Measurements from ENCODE around the gene SPTBN1. TPM values are rescaled to one million over a fixed set of nuclear protein-coding genes. Genes with fewer than 3 reads are reported as not detected.

Gene SPTBN1
- total and polyA plus RNA-seq, 2 of the 13 experiments (the other 11 are each of a cell fraction or from before 2014, with no cell fraction given), result 123 to 299 TPM

GRCh38 chr2:54416938-54417337 is 39.2 kb upstream of the SPTBN1 start:
- peak overlapping the region; percentile 58 for H3K4me2 ChIP-seq (ENCODE audit: low read depth, low read length)
- no peak for DNase-seq (ENCODE audit: low spot score)
- ChIA-PET CTCF (ENCODE audit: low intra/inter-chr PET ratio, low total read pairs) (no interaction called here), POLR2A (interaction anchor here (0.6 kb wide), 1 partner anchor 105 kb away, joined by 3 read pairs; no protein-coding TSS in a partner anchor)
- no peaks in the 10 kb centered on the region for H3K79me2 ChIP-seq (ENCODE audit: insufficient read depth, low read length)
- intact Hi-C loops (cut with micrococcal nuclease; ENCODE audit: unreplicated experiment), result loop anchor here (5.0 kb wide), 1 partner anchor 240 kb away; no protein-coding TSS in a partner anchor
- ATAC-seq, result no peak
- in situ Hi-C loops (cut with HindIII; ENCODE audit: extremely low pct_ligation_motif_present, low pct_unique_long_range_greater_than_20kb), result no loop called here
- BruUV-seq (replicated peaks), result no TSS peak
- TF ChIP-seq SYNCRIP (IDR thresholded peaks at IDR 0.05; ENCODE audit: insufficient read depth, low read depth, low read length), result no peak
- TF ChIP-seq PCBP2 (optimal IDR thresholded peaks at IDR 0.05; ENCODE audit: low read depth, low read length, poor library complexity, severe bottlenecking), result peak; percentile 70
- peaks cover 0 to 1% of the 10 kb centered on the region in 2 experiments; a peak in 1 of 5 replicates for H3K27me3 ChIP-seq (ENCODE audit: control insufficient read depth in 1 of 2, insufficient read depth in 2 of 2, low read length in 2 of 2)
- no peak overlapping the region for H3K27ac ChIP-seq (ENCODE audit: extremely low read length, insufficient read depth, low read length)
- no peak overlapping the region for H2AFZ ChIP-seq (ENCODE audit: low read length)
- H3K9ac ChIP-seq (ENCODE audit: insufficient read depth, low read depth, low read length), result no peak overlapping the region
- H3K9me3 ChIP-seq (ENCODE audit: low read length), result no peaks in the 10 kb centered on the region
- H3K4me3 ChIP-seq (replicated peaks in 1 of 3; ENCODE audit: insufficient read depth in 1 of 3, low read depth in 2 of 3, low read length in 3 of 3), result no peak overlapping the region
- H3K4me1 ChIP-seq (ENCODE audit: insufficient read depth, low read length), result peaks cover 16% of the 10 kb centered on the region
- 63% methylated on average over 1 of the region's 1 CpG for WGBS (ENCODE audit: low lambda C conversion rate)
- no peak for FAIRE-seq
- no peaks in the 10 kb centered on the region for H3K36me3 ChIP-seq (replicated peaks in 1 of 2; ENCODE audit: control insufficient read depth in 1 of 2, insufficient read depth in 2 of 2, low read length in 2 of 2)
- no peaks in the 10 kb centered on the region for H4K20me1 ChIP-seq (ENCODE audit: insufficient read depth, low read length)

- Histone ChIP-seq H3K9me3 (ENCODE audit: low read length) (no peaks in the 10 kb centered on the region), H3K9ac (ENCODE audit: insufficient read depth, low read depth, low read length) (no peak overlapping the region), H3K4me3 (replicated peaks in 1 of 3; ENCODE audit: insufficient read depth in 1 of 3, low read depth in 2 of 3, low read length in 3 of 3) (no peak overlapping the region), H4K20me1 (ENCODE audit: insufficient read depth, low read length) (no peaks in the 10 kb centered on the region), H3K27me3 (ENCODE audit: control insufficient read depth in 1 of 2, insufficient read depth in 2 of 2, low read length in 2 of 2) (no peaks in the 10 kb centered on the region), H3K4me1 (ENCODE audit: insufficient read depth, low read length) (peaks cover 16% of the 10 kb centered on the region), H3K36me3 (replicated peaks in 1 of 2; ENCODE audit: control insufficient read depth in 1 of 2, insufficient read depth in 2 of 2, low read length in 2 of 2) (no peaks in the 10 kb centered on the region), H2AFZ (ENCODE audit: low read length) (peak overlapping the region; percentile 33), H3K4me2 (ENCODE audit: low read depth, low read length) (no peak overlapping the region), H3K79me2 (ENCODE audit: insufficient read depth, low read length) (no peaks in the 10 kb centered on the region), H3K27ac (ENCODE audit: extremely low read length, insufficient read depth, low read length) (no peak overlapping the region)
- ChIA-PET POLR2A (no interaction called here), CTCF (ENCODE audit: low intra/inter-chr PET ratio, low total read pairs) (no interaction called here)
- intact Hi-C loops (cut with micrococcal nuclease; ENCODE audit: unreplicated experiment) (loop anchor here (5.0 kb wide), 1 partner anchor 240 kb away; no protein-coding TSS in a partner anchor), in situ Hi-C loops (cut with HindIII; ENCODE audit: extremely low pct_ligation_motif_present, low pct_unique_long_range_greater_than_20kb) (no loop called here)
- no TSS peak for BruUV-seq (replicated peaks)
- no peak for DNase-seq (ENCODE audit: low spot score)
- no peak for ATAC-seq
- WGBS (ENCODE audit: low lambda C conversion rate), result 31% methylated on average over 2 of the region's 2 CpGs
- no peak for TF ChIP-seq ZC3H13 (CRISPR knock-in tag; IDR thresholded peaks at IDR 0.05)
- no peak for TF ChIP-seq GATA4 (IDR thresholded peaks at IDR 0.05; ENCODE audit: borderline replicate concordance, low read depth)
- TF ChIP-seq ZNF549 (CRISPR knock-in tag; IDR thresholded peaks at IDR 0.05), result no peak
- no peak for TF ChIP-seq ZNF432 (CRISPR knock-in tag; IDR thresholded peaks at IDR 0.05; ENCODE audit: borderline replicate concordance)
- TF ChIP-seq ZNF484 (CRISPR knock-in tag; IDR thresholded peaks at IDR 0.05; ENCODE audit: borderline replicate concordance, low read depth), result no peak
- TF ChIP-seq ZBTB14 (CRISPR knock-in tag; IDR thresholded peaks at IDR 0.05), result no peak
- TF ChIP-seq NFE2 (CRISPR knock-in tag; IDR thresholded peaks at IDR 0.05), result no peak
- TF ChIP-seq GTF2F1 (IDR thresholded peaks at IDR 0.05; ENCODE audit: low read length), result no peak
- no peak for TF ChIP-seq BRF2 (CRISPR knock-in tag; IDR thresholded peaks at IDR 0.05)
- TF ChIP-seq ZXDC (CRISPR knock-in tag; IDR thresholded peaks at IDR 0.05), result no peak
- FAIRE-seq, result no peak
Measured at GRCh38 chr2:54417577-54417976, 38.5 kb upstream of the SPTBN1 start.
